ENCODE data around the gene PDE6B. TPM values are rescaled to one million over a fixed set of nuclear protein-coding genes. Genes with fewer than 3 reads are reported as not detected.
"Not testable (repeated sequence)": the region's sequence is repeated elsewhere in the genome, so short reads cannot be mapped to it uniquely, and the experiment has no call there.

The PDE6B gene
- total RNA-seq, 2 experiments from 2014 or later: not detected

DNA sequence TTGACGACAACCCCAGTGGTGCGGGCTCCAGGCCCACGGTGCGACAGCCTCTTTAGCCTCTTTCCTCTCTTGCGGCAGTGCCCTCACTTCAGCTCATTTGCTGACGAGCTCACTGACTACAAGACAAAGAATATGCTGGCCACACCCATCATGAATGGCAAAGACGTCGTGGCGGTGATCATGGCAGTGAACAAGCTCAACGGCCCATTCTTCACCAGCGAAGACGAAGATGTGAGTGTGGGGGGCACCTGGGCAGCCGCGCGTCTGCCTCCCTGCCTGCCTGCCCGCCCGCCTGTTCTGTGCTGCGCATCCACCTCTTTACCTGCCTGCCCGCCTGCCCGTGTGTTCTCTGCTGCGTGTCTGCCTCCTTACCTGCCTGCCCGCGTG, 9.2 kb downstream of the PDE6B start:
- Histone ChIP-seq H4K20me1 (ENCODE audit: insufficient read depth, low read length) (no peaks in the 10 kb centered on the region), H3K9me3 (ENCODE audit: low read length) (no peaks in the 10 kb centered on the region), H3K36me3 (ENCODE audit: insufficient read depth, low read length) (no peaks in the 10 kb centered on the region), H3K4me3 (ENCODE audit: low read depth, low read length, poor library complexity, severe bottlenecking) (no peak overlapping the region), H3K79me2 (ENCODE audit: insufficient read depth, low read depth, low read length) (no peaks in the 10 kb centered on the region), H3K4me1 (ENCODE audit: insufficient read depth, low read length, poor library complexity, severe bottlenecking) (no peaks in the 10 kb centered on the region), H2AFZ (ENCODE audit: low read length) (no peak overlapping the region), H3K27ac (ENCODE audit: low read depth, low read length, poor library complexity, severe bottlenecking) (no peak overlapping the region), H3K9me2 (ENCODE audit: insufficient read depth, low read length) (no peaks in the 10 kb centered on the region), H3K4me2 (ENCODE audit: low read length) (no peak overlapping the region)
- ChIA-PET CTCF (ENCODE audit: unreplicated experiment) (no interaction called here), POLR2A (no interaction called here)
- intact Hi-C loops (cut with micrococcal nuclease; ENCODE audit: unreplicated experiment): no loop called here
- TF ChIP-seq EZH2phosphoT487 (IDR thresholded peaks at IDR 0.05; ENCODE audit: borderline replicate concordance, low read depth, low read length): no peak
- TF ChIP-seq, protein P1, sequence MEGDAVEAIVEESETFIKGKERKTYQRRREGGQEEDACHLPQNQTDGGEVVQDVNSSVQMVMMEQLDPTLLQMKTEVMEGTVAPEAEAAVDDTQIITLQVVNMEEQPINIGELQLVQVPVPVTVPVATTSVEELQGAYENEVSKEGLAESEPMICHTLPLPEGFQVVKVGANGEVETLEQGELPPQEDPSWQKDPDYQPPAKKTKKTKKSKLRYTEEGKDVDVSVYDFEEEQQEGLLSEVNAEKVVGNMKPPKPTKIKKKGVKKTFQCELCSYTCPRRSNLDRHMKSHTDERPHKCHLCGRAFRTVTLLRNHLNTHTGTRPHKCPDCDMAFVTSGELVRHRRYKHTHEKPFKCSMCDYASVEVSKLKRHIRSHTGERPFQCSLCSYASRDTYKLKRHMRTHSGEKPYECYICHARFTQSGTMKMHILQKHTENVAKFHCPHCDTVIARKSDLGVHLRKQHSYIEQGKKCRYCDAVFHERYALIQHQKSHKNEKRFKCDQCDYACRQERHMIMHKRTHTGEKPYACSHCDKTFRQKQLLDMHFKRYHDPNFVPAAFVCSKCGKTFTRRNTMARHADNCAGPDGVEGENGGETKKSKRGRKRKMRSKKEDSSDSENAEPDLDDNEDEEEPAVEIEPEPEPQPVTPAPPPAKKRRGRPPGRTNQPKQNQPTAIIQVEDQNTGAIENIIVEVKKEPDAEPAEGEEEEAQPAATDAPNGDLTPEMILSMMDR (conservative IDR thresholded peaks at IDR 0.05; ENCODE audit: low read length): no peak
- DNase-seq (ENCODE audit: low spot score): no peak
- no TSS peak for BruUV-seq (replicated peaks)

DNA sequence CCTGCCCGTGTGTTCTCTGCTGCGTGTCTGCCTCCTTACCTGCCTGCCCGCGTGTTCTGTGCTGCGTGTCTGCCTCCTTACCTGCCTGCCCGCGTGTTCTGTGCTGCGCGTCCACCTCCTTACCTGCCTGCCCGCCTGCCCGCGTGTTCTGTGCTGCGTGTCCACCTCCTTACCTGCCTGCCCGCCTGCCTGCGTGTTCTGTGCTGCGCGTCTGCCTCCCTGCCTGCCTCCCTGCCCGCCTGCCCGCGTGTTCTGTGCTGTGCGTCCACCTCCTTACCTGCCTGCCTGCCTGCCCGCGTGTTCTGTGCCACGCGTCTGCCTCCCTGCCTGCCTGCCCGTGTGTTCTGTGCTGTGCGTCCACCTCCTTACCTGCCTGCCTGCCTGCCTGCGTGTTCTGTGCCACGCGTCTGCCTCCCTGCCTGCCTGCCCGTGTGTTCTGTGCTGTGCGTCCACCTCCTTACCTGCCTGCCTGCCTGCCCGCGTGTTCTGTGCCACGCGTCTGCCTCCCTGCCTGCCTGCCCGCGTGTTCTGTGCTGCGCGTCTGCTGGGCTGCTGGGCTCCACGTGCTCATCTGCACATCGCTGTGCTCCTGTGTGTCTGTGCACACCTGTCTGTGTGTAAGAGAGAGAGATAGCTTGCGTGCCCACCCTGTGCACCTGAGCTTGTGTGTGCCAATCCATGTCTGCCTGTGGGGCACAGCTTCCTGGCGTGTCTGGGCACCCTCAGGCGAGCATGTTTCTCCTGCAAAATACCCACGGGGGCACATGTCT, 9.9 kb downstream of the PDE6B start:
- intact Hi-C loops (cut with micrococcal nuclease; ENCODE audit: unreplicated experiment); CTCF ChIA-PET (ENCODE audit: unreplicated experiment); BruUV-seq (replicated peaks); H3K79me2 ChIP-seq (ENCODE audit: insufficient read depth, low read depth, low read length); H3K4me2 ChIP-seq (ENCODE audit: low read length); H3K9me3 ChIP-seq (ENCODE audit: low read length); H3K4me1 ChIP-seq (ENCODE audit: insufficient read depth, low read length, poor library complexity, severe bottlenecking); DNase-seq (ENCODE audit: low spot score); H3K36me3 ChIP-seq (ENCODE audit: insufficient read depth, low read length); H4K20me1 ChIP-seq (ENCODE audit: insufficient read depth, low read length); H3K9me2 ChIP-seq (ENCODE audit: insufficient read depth, low read length); H2AFZ ChIP-seq (ENCODE audit: low read length); H3K27ac ChIP-seq (ENCODE audit: low read depth, low read length, poor library complexity, severe bottlenecking); H3K4me3 ChIP-seq (ENCODE audit: low read depth, low read length, poor library complexity, severe bottlenecking); POLR2A ChIA-PET: not testable (repeated sequence)

DNA sequence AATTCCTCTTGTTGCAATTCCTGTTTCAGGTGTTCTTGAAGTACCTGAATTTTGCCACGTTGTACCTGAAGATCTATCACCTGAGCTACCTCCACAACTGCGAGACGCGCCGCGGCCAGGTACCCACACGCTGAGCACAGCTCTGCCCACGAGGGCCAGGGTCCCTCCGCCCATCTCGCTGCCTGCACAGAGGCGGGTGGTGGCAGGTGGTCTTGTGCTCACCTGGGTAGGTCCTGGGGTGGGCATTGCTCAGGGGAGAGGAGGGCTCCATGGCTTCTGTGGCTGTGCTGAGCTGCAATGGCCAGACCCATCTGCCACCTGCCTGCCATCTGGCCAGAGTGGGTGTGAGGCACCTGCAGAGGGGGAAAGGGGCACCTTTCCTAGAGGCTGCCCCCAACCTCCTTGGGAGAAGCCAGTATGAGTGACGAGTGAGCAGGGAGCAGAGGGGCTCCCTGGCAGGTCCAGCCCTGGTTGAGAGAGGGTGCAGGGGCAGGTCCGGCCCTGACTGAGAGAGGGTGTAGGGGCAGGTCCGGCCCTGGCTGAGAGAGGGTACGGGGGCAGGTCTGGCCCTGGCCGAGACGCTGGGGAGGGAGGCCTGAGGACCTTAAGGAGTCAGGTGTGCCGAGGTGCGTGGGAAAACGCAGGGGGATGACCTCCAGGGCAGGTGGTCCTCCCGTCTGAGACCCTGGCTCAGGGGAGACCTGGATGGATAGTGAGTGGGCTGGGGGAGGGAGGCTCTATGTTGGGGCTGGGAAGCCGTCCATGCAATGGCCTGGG, 10.7 kb downstream of the PDE6B start:
- Histone ChIP-seq H3K79me2 (ENCODE audit: insufficient read depth, low read depth, low read length) (no peaks in the 10 kb centered on the region), H3K9me3 (ENCODE audit: low read length) (no peaks in the 10 kb centered on the region), H3K4me2 (ENCODE audit: low read length) (no peak overlapping the region), H4K20me1 (ENCODE audit: insufficient read depth, low read length) (no peaks in the 10 kb centered on the region), H3K36me3 (ENCODE audit: insufficient read depth, low read length) (no peaks in the 10 kb centered on the region), H3K4me1 (ENCODE audit: insufficient read depth, low read length, poor library complexity, severe bottlenecking) (no peaks in the 10 kb centered on the region), H2AFZ (ENCODE audit: low read length) (no peak overlapping the region), H3K27ac (ENCODE audit: low read depth, low read length, poor library complexity, severe bottlenecking) (no peak overlapping the region), H3K4me3 (ENCODE audit: low read depth, low read length, poor library complexity, severe bottlenecking) (no peak overlapping the region), H3K9me2 (ENCODE audit: insufficient read depth, low read length) (no peaks in the 10 kb centered on the region)
- CTCF ChIA-PET (ENCODE audit: unreplicated experiment): no interaction called here
- intact Hi-C loops (cut with micrococcal nuclease; ENCODE audit: unreplicated experiment): no loop called here
- POLR2A ChIA-PET: no interaction called here
- DNase-seq (ENCODE audit: low spot score): no peak
- BruUV-seq (replicated peaks): no TSS peak
- TF ChIP-seq, protein P1 (conservative IDR thresholded peaks at IDR 0.05; ENCODE audit: low read length): no peak
- no peak for TF ChIP-seq EZH2phosphoT487 (IDR thresholded peaks at IDR 0.05; ENCODE audit: borderline replicate concordance, low read depth, low read length)
